OCI-LY1 (cell line): Measurements from ENCODE around the gene HBP1.

Experiments
- H2AFZ ChIP-seq: fragments of 200-600 bp; sonication (generic), shearing (Covaris generic); 2 replicates; pipeline ENCODE4 v1.6.0; 2014; ENCODE audit warnings: antibody characterized with exemption, mild to moderate bottlenecking, low read length
- H3F3A ChIP-seq: fragments of 200-600 bp; sonication (generic), shearing (Covaris generic); 2 replicates; pipeline ENCODE4 v1.6.0; 2014; ENCODE audit warnings: mild to moderate bottlenecking, antibody characterized with exemption, low read length, moderate library complexity; ENCODE audit not compliant: insufficient read depth
- H3K27ac ChIP-seq: fragments of 200-600 bp; sonication (generic); 2 replicates; pipeline ENCODE4 v1.5.1; 2014; ENCODE audit warnings: low read length, mixed run types, mild to moderate bottlenecking, low read depth; ENCODE audit not compliant: poor library complexity, severe bottlenecking
- H3K27me3 ChIP-seq: fragments of 200-600 bp; sonication (generic); 2 replicates; pipeline ENCODE4 v1.6.0; 2014; ENCODE audit warnings: antibody characterized with exemption, mild to moderate bottlenecking, low read length, moderate library complexity; ENCODE audit not compliant: insufficient read depth
- H3K36me3 ChIP-seq: fragments of 200-600 bp; sonication (generic); 2 replicates; pipeline ENCODE4 v1.6.1; 2014; ENCODE audit warnings: mild to moderate bottlenecking, antibody characterized with exemption, low read length, moderate library complexity, mixed read lengths; ENCODE audit not compliant: insufficient read depth
- H3K4me1 ChIP-seq: fragments of 200-600 bp; sonication (generic); 2 replicates; pipeline ENCODE4 v1.5.1; 2014; ENCODE audit warnings: mild to moderate bottlenecking, low read length, moderate library complexity; ENCODE audit not compliant: insufficient read depth, severe bottlenecking
- H3K4me2 ChIP-seq: fragments of 200-600 bp; sonication (generic), shearing (Covaris generic); 2 replicates; pipeline ENCODE4 v1.6.1; 2014; ENCODE audit warnings: low read length
- H3K4me3 ChIP-seq: fragments of 200-600 bp; sonication (generic); 2 replicates; pipeline ENCODE4 v1.5.1; 2014; ENCODE audit warnings: low read length, low read depth, mild to moderate bottlenecking, mixed read lengths; ENCODE audit not compliant: poor library complexity, severe bottlenecking
- H3K79me2 ChIP-seq: fragments of 200-600 bp; shearing (Covaris generic); 2 replicates; pipeline ENCODE4 v1.6.1; 2016; ENCODE audit warnings: mixed run types, low read length, mixed read lengths; ENCODE audit not compliant: insufficient read depth
- H3K9ac ChIP-seq: fragments of 200-600 bp; sonication (generic), shearing (Covaris generic); 2 replicates; pipeline ENCODE4 v1.6.1; 2014; ENCODE audit warnings: mild to moderate bottlenecking, low read length, mixed read lengths
- H3K9me2 ChIP-seq: fragments of 200-600 bp; sonication (generic), shearing (Covaris generic); 2 replicates; pipeline ENCODE4 v1.6.1; 2014; ENCODE audit warnings: low read depth, mild to moderate bottlenecking, low read length, mixed read lengths
- H3K9me3 ChIP-seq: fragments of 200-600 bp; shearing (Covaris generic); 2 replicates; pipeline ENCODE4 v1.6.1; 2014; ENCODE audit warnings: low read length, mixed read lengths
- H4K20me1 ChIP-seq: fragments of 200-600 bp; sonication (generic), shearing (Covaris generic); 2 replicates; pipeline ENCODE4 v1.6.0; 2016; ENCODE audit warnings: mild to moderate bottlenecking, low read length; ENCODE audit not compliant: insufficient read depth
- CTCF ChIP-seq: fragments of 200-600 bp; sonication (generic), shearing (Covaris generic); IDR thresholded peaks from 2 replicates; pipeline ENCODE4 v1.5.1; 2017; ENCODE audit warnings: mild to moderate bottlenecking, antibody characterized with exemption, low read length, moderate library complexity, mixed read lengths
- EZH2 ChIP-seq: fragments of 200-600 bp; sonication (generic), shearing (Covaris generic); IDR thresholded peaks from 2 replicates; pipeline ENCODE4 v1.8.0; 2017; ENCODE audit warnings: borderline replicate concordance, mixed run types, mild to moderate bottlenecking, antibody characterized with exemption, low read length, moderate library complexity, mixed read lengths

HBP1 gene

GRCh38 chr7:107187774-107188173 is 19.0 kb downstream of the HBP1 start:
- no peak overlapping the region for H3K4me3 ChIP-seq
- no peak overlapping the region for H3K27ac ChIP-seq
- no peaks in the 10 kb centered on the region for H3K9me2 ChIP-seq
- peaks cover 77% of the 10 kb centered on the region for H3K36me3 ChIP-seq
- no peaks in the 10 kb centered on the region for H3K9me3 ChIP-seq
- H3F3A ChIP-seq: no peaks in the 10 kb centered on the region
- TF ChIP-seq EZH2: no peak
- no peak for TF ChIP-seq CTCF
- no peaks in the 10 kb centered on the region for H3K79me2 ChIP-seq
- H2AFZ ChIP-seq: no peak overlapping the region
- H3K4me2 ChIP-seq: no peak overlapping the region
- no peaks in the 10 kb centered on the region for H4K20me1 ChIP-seq
- no peaks in the 10 kb centered on the region for H3K4me1 ChIP-seq
- no peak overlapping the region for H3K9ac ChIP-seq
- no peaks in the 10 kb centered on the region for H3K27me3 ChIP-seq

GRCh38 chr7:107190090-107190489 is 21.3 kb downstream of the HBP1 start:
- H3K9me3 ChIP-seq: no peaks in the 10 kb centered on the region
- no peaks in the 10 kb centered on the region for H3K4me1 ChIP-seq
- no peaks in the 10 kb centered on the region for H3K9me2 ChIP-seq
- H3K27ac ChIP-seq: no peak overlapping the region
- H3K79me2 ChIP-seq: no peaks in the 10 kb centered on the region
- H4K20me1 ChIP-seq: no peaks in the 10 kb centered on the region
- no peak overlapping the region for H3K4me3 ChIP-seq
- H2AFZ ChIP-seq: no peak overlapping the region
- no peak overlapping the region for H3K9ac ChIP-seq
- peaks cover 74% of the 10 kb centered on the region for H3K36me3 ChIP-seq
- no peaks in the 10 kb centered on the region for H3K27me3 ChIP-seq
- no peaks in the 10 kb centered on the region for H3F3A ChIP-seq
- TF ChIP-seq EZH2 (no peak), CTCF (no peak)
- H3K4me2 ChIP-seq: no peak overlapping the region

- H3K9me3 ChIP-seq: no peaks in the 10 kb centered on the region
- H3F3A ChIP-seq: no peaks in the 10 kb centered on the region
- no peak overlapping the region for H3K27ac ChIP-seq
- peaks cover 72% of the 10 kb centered on the region for H3K36me3 ChIP-seq
- H4K20me1 ChIP-seq: no peaks in the 10 kb centered on the region
- no peak overlapping the region for H3K4me2 ChIP-seq
- H3K9ac ChIP-seq: no peak overlapping the region
- H3K79me2 ChIP-seq: no peaks in the 10 kb centered on the region
- no peaks in the 10 kb centered on the region for H3K9me2 ChIP-seq
- no peaks in the 10 kb centered on the region for H3K27me3 ChIP-seq
- no peak for TF ChIP-seq EZH2
- H2AFZ ChIP-seq: no peak overlapping the region
- no peak overlapping the region for H3K4me3 ChIP-seq
- no peaks in the 10 kb centered on the region for H3K4me1 ChIP-seq
Observed at GRCh38 chr7:107194052-107194451, 25.2 kb downstream of the HBP1 start.

- no peak overlapping the region for H3K4me3 ChIP-seq
- no peaks in the 10 kb centered on the region for H3F3A ChIP-seq
- TF ChIP-seq CTCF (no peak), EZH2 (no peak)
- no peak overlapping the region for H3K4me2 ChIP-seq
- H3K79me2 ChIP-seq: no peaks in the 10 kb centered on the region
- no peaks in the 10 kb centered on the region for H4K20me1 ChIP-seq
- no peaks in the 10 kb centered on the region for H3K4me1 ChIP-seq
- no peak overlapping the region for H2AFZ ChIP-seq
- H3K9me2 ChIP-seq: no peaks in the 10 kb centered on the region
- no peak overlapping the region for H3K27ac ChIP-seq
- no peaks in the 10 kb centered on the region for H3K9me3 ChIP-seq
- peaks cover 71% of the 10 kb centered on the region; the same call in 1 of the 2 replicates for H3K36me3 ChIP-seq
- no peak overlapping the region for H3K9ac ChIP-seq
- no peaks in the 10 kb centered on the region for H3K27me3 ChIP-seq
Observed at GRCh38 chr7:107196834-107197610, 28.2 kb downstream of the HBP1 start.
